GM21717 (cell line): Measurements from ENCODE around the gene ABCB4.

Experiments
- ATAC-seq: cut with Tn5 transposase; IDR thresholded peaks from one replicate; pipeline ENCODE4 v1.9.1; 2021; ENCODE audit warnings: mild to moderate bottlenecking, moderate library complexity; ENCODE audit not compliant: unreplicated experiment

The ABCB4 gene

DNA sequence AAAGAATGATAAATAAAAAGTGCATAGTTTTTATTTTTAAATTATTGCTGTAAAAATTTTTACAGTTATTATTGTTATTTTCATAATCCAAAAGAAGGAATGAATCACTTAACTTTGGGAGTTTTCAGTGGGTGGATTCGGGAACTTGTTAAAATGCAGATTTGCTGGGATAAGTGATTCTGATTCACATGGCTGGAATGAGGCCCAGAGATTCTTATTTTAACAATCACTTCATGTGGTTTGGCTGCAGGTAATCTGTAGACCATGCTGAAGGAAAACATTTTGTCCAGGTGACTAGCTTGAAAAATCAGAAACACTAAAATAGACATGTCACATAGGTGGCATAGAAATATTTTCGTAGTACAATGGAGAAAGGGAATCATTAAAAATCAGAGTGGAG, 116.1 kb downstream of the ABCB4 start:
- ATAC-seq = no peak

DNA sequence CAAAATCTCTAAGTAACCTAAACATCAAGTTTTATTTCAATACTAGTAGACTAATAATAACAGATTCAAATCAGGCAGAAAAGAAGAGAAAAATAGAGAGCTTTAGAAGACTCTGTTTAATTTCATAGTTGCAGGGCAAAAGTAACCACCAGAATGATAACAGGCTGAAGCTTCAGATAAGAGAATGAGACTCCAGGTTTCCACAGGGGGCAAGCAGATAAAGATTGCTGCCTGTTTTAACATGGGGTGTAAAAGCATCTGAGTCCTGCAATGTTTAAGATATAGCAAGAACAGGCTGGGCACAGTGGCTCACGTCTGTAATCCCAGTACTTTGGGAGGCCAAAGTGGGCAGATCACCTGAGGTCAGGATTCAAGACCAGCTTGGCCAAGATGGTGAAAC, 119.0 kb downstream of the ABCB4 start:
- ATAC-seq = no peak

DNA sequence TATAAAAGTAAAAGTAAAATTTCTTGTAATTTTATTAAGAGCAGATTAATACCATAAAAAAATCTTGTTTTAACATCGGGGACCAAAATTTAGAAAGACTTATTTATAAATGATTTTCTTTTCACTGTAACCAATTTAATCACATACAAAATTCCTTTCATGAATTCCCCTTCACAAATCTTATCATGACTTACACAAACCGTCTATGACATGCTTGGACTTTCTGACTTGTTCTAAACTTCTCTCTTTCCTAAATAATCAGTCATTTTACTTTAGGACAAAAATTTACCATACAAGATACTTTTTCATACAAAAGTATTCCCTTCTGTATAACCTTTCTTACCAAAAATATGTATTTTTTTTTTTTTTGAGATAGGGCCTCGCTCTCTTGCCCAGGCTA, 120.7 kb downstream of the ABCB4 start:
- no peak for ATAC-seq
